Heart left ventricle (tissue), 13 donors: ENCODE data around the gene ZNF446.

Source experiments
- CTCF ChIP-seq, 12 donors: fragments of 200-600 bp; sonication (generic) in 4 of 12; IDR thresholded peaks; one replicate each; pipeline versions ENCODE4 v1.5.0 to v1.8.0; 2018 to 2022; ENCODE audit warnings: antibody characterized with exemption in 12 of 12, mild to moderate bottlenecking in 5 of 12
- POLR2A ChIP-seq, 2 donors: fragments of 450-650 bp; IDR thresholded peaks; one replicate each; pipeline ENCODE4 v1.6.1; 2017; ENCODE audit warnings: antibody characterized with exemption in 2 of 2, mild to moderate bottlenecking in 2 of 2, moderate library complexity in 2 of 2
- donor health status: ischemic (EF 13 %, LVEDD 7.1; RV severe dilation, severe dysfunction).
- donor health status: DM: no; HTN: yes; CAD: no.
- donor health status: DM: no; HTN: no; CAD: no.
- donor health status: ischemic (EF 25% LVEDD 6.9; RV normal size, moderate dysfunction).
- donor health status: ischemic (EF 25% LVEDD 5.7; RV mildly dilated, moderate dysfunction).
- donor health status: ischemic (EF 35%, LVEDD 5.7; RV mildly dilated, moderate dysfunction).
- donor health status: nonischemic (EF 11% LVEDD 7.7; RV severe dilation, severe dysfunction).
- donor health status: DM: yes; HTN: yes; CAD: no.
- donor health status: PGD.
- donor health status: ischemic (EF 29% LVEDD 5.4; RV normal size, mild dysfunction).
- donor health status: nonischemic (EF 23%, LVEDD 6.1; RV moderate dilation, normal function).

GRCh38 chr19:58480831-58481230, 4.7 kb downstream of the ZNF446 start:
- TF ChIP-seq CTCF (IDR thresholded peaks at IDR 0.05) (no peak), POLR2A (IDR thresholded peaks at IDR 0.05) (no peak)
